ES-I3 (cell line): ENCODE measurements around the gene KLHL11.
A peak's percentile ranks its signal among the peaks of the same experiment; 100 is the strongest.

Experiments
- H3K36me3 ChIP-seq: 2 replicates; pipeline ENCODE4 v1.6.1; 2013; ENCODE audit warnings: mild to moderate bottlenecking, low read length, control low read depth, moderate library complexity; ENCODE audit not compliant: insufficient read depth
- H3K4me1 ChIP-seq: 2 replicates; pipeline ENCODE4 v1.6.1; 2013; ENCODE audit warnings: mild to moderate bottlenecking, control low read depth, low read length; ENCODE audit not compliant: insufficient read depth
- H3K9ac ChIP-seq: 2 replicates; pipeline ENCODE4 v1.6.1; 2013; ENCODE audit warnings: low read depth, mild to moderate bottlenecking, low read length, moderate library complexity
- H3K9me3 ChIP-seq: 2 replicates; pipeline ENCODE4 v1.6.1; 2013; ENCODE audit warnings: mild to moderate bottlenecking, low read length, moderate library complexity; ENCODE audit not compliant: control insufficient read depth, insufficient read depth

KLHL11 gene

DNA sequence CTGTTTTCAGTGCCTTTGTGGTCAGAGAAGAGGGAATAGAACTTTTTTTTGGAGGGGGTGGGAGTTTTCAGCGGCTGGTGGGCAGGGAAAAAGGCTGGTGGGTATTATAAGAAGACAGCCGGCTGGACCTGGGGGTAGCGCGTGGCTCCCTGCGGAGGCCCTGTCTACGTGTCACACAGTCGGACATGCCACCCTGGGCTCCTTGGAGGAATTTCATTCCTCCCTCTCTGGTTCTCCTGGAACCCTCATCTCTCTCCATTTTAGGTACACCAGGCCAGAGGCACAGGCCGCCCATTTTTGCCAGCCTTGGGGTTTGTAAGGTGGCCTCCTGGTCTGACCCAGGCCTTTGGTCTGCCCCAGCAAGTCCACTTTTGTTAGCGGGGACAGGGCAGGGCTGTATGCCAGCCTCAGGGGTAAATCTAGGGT is 51.5 kb downstream of the KLHL11 start:
- peaks cover 3% of the 10 kb centered on the region; the same call in 1 of the 2 replicates for H3K9me3 ChIP-seq
- H3K9ac ChIP-seq = peak overlapping the region; percentile 70
- no peaks in the 10 kb centered on the region; the same call in 1 of the 2 replicates for H3K4me1 ChIP-seq
- H3K36me3 ChIP-seq = no peaks in the 10 kb centered on the region

DNA sequence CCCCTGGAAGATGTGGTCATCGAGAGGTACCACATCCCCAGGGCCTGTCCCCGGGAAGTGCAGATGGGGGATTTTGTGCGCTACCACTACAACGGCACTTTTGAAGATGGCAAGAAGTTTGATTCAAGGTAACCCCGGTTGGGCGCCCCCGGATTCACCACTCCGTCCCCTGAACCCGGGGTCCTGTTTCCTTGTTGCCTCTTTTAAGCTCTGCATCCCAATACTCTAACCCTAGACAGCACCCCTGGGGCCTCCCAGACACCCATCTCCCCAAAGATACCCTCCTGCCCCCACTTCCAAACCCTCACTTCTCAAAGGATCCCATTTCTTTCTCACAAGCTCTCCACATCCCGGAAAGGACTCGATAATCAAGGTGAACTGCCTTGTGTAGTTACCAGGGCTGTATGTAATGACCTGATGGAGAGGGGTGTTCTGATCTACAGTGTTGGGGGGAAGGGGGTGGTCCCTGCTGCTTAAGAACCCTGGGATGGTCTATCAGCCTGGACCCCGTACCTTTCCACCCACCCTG is 52.0 kb downstream of the KLHL11 start:
- no peaks in the 10 kb centered on the region for H3K36me3 ChIP-seq
- H3K9me3 ChIP-seq = peaks cover 3% of the 10 kb centered on the region; the same call in 1 of the 2 replicates
- H3K9ac ChIP-seq = peak overlapping the region; percentile 70
- no peaks in the 10 kb centered on the region; the same call in 1 of the 2 replicates for H3K4me1 ChIP-seq

DNA sequence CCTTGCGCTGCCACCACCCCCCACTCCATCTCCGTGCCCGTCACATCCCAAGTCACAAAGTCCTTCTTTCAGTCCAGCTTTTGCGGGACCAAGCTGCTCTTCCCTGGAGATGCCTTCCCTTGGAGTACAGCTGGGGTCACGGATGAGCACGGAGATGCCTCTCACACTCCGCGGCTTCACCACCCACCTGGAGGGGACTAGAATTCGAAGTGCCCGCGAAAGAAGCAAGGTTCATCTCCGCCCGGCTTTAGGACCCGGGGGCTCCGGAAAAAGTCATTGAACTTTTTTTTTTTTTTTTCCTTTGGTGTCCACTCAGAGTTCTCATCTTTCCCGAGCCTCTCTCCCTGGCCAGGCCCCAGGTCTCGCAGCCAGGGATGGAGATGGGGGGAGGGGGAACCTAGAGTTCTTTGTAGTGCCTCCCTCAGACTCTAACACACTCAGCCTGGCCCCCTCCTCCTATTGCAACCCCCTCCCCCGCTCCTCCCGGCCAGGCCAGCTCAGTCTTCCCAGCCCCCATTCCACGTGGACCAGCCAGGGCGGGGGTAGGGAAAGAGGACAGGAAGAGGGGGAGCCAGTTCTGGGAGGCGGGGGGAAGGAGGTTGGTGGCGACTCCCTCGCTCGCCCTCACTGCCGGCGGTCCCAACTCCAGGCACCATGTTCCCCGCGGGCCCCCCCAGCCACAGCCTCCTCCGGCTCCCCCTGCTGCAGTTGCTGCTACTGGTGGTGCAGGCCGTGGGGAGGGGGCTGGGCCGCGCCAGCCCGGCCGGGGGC is 52.7 kb downstream of the KLHL11 start, which contains the start of gene FKBP10:
FKBP10 (plus strand) TSS at position 624 of the 771 bp plus-strand sequence; CDS start at position 655, 31 bp downstream.
- Histone ChIP-seq H3K9ac (peak within 1 kb of the TSS; percentile 70), H3K36me3 (no peaks in the 10 kb centered on the region), H3K9me3 (peaks cover 3% of the 10 kb centered on the region; the same call in 1 of the 2 replicates), H3K4me1 (no peaks in the 10 kb centered on the region; the same call in 1 of the 2 replicates)

DNA sequence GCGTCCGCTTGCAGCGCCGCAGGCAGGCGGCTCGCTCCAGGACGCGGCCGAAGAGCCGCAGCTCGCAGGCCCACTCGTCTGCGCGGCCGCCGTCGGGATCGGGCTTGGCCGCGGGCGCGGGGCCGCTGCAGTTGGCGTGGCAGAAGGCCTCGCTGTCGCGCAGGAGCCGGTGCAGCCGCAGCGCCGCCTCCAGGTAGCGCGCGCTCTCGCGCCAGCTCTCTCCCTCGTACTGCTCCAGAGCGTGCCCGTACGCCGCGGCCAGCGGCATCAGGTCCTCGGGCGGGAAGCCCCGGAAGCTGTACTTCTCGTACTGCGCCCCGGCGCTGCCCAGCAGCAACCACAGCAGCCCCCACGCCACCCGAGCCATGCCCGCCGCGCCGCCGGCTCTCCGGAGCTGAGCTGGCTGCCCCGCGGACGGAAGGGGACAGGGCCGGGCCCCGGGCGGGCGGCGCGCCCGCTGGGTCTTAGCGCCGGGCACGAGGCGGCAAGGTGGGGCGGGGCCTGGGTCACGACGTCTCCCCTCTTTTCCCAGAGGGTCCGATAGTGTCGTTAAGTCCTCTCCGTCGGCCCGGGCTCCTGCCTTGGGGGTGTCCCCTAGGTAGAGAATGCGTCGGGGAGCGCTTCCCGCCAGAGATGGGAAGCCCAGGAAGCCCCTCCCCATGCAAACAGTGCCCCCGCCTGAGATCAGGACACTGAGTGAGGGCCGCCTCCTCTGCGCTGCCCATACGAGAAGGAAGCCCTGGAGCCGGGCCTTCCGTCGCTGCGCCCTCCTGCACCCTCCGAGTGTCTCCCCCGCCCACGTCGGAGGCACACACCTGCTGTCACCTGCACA is 53.5 kb downstream of the KLHL11 start, which contains the start of gene P3H4:
P3H4 (minus strand) TSS at position 401 of the 832 bp plus-strand sequence; CDS start at position 367, 34 bp downstream.
- no peaks in the 10 kb centered on the region; the same call in 1 of the 2 replicates for H3K4me1 ChIP-seq

DNA sequence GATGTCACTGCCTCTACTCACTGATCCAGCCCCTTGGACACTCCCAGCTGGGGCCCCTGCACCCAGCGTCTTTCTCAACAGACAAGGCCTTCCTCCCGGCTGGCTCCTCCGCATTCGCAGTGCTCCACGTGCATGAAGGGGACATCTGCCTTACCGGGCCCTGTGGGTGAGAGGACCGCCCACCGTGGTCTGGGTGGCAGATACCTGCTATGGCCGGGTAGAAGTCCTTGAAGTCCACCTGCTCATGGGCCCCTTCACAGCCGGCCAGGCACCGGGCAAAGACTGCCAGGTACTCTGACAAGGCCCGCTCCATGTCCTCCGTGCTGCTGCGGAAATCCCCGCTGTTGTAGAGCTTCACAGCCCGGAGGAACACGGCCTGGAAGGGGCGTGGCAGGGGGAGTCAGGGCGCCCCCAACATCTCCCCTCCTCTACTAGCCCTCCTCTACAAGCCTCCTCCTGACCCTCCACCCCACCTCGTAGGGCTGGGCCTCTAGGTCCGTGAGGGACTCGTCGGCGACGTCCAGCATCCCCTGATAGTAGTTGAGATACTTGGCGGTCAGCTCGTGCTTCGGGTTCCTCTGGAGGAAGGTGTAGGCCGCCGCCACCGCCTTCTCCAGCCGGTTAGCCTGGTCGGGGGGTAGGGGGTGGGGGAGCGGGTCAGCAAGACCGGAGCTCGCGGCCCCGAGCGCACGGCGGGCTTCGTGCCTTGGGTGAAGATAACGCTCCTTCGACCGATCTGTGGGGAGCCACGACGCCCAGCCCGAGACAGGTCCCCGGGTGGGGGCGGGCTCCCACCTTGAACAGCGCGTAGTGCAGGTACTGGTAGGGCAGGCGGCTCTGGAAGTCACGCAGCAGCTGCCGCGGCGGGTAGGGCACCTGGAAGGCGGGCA is 54.3 kb downstream of the KLHL11 start:
- Histone ChIP-seq H3K4me1 (no peaks in the 10 kb centered on the region; the same call in 1 of the 2 replicates), H3K36me3 (no peaks in the 10 kb centered on the region), H3K9ac (peak overlapping the region; percentile 70), H3K9me3 (peaks cover 3% of the 10 kb centered on the region; the same call in 1 of the 2 replicates)

More for the DNA sequence above, 53.5 kb downstream of the KLHL11 start, which contains the start of gene P3H4:
- Histone ChIP-seq H3K9me3 (peaks cover 3% of the 10 kb centered on the region; the same call in 1 of the 2 replicates), H3K9ac (peak within 1 kb of the TSS; percentile 70), H3K36me3 (no peaks in the 10 kb centered on the region)

DNA sequence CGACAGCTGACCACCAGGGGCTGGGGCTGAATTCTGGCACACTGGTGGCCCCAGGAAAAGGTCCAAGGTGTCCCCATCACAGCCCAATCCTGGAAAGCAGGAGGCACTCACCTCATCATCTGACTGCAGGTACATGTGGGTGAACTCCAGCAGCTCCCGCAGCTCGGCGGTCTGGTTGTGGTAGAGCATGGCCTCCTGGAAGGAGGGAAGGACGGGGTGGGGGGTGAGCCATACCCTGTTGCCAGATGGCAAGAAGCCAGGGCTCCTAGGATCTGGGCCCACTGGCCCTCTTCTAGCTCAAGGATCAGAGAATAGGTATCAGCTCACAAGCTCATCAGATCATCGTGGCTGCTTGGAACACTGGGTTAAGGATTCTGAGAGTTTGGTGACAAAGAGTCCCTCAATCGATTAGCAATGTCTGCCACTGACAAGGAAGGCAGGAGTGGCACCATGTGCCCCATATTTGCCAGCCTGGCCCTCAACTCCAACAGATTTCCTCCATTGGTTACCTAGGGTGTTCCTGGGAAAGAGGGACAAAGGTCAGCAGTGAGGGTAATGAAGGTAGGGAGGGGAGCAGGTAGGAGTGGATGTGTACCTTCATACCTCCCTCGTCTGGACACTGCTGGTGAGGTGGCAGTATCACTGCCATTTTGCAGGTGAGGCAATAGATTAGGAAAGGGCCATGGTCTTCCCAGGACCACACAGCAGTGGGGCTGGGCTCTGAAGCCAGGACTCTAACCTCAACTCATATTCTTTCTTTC is 58.4 kb downstream of the KLHL11 start:
- no peaks in the 10 kb centered on the region for H3K4me1 ChIP-seq
- H3K9me3 ChIP-seq = peaks cover 3% of the 10 kb centered on the region; the same call in 1 of the 2 replicates
- H3K36me3 ChIP-seq = no peaks in the 10 kb centered on the region

More for the DNA sequence above, 58.4 kb downstream of the KLHL11 start:
- no peak overlapping the region for H3K9ac ChIP-seq
